GDM1 (cell line): ENCODE results near the gene ESPL1.

Experiments
- DNase-seq: peaks from one replicate; lab custom pipeline; 2025; lab: John Stamatoyannopoulos, UW

ESPL1 gene

DNA sequence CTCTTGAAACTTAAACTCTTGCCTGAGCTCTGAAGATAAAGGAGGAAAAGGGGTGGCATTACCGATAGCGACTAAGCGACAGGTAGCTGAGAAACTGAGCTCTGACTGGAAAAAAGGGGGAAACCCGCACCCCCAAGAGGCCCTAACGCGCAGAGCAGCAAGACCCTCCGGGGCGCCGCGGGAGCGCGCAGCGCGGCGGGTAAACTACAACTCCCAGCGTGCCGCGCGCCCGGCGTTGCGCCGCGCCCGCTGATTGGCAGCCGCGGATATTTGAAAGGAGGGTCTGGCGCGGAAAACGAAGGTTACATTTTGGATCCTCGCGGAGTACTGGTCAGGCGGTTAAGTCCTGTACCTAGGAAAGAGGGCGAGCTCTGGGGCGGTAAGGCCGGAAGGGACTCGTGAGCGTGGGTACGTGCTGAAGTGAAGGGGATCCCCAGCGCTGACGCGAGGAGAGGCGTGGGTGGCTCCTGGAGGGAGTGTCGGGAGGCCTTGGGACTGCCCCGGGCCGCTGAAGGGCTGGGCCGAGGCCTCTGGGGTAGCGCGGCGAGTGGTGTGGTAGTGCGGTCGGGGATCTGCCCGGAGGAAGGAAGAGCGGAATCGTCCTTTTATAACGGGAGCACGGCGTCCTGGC lies at the start of gene ESPL1:
TSS of gene ESPL1 (plus strand) at position 301 of the 631 bp plus-strand sequence. CDS start 468 bp downstream, outside the sequence.
- DNase-seq, result peak; percentile 63

DNA sequence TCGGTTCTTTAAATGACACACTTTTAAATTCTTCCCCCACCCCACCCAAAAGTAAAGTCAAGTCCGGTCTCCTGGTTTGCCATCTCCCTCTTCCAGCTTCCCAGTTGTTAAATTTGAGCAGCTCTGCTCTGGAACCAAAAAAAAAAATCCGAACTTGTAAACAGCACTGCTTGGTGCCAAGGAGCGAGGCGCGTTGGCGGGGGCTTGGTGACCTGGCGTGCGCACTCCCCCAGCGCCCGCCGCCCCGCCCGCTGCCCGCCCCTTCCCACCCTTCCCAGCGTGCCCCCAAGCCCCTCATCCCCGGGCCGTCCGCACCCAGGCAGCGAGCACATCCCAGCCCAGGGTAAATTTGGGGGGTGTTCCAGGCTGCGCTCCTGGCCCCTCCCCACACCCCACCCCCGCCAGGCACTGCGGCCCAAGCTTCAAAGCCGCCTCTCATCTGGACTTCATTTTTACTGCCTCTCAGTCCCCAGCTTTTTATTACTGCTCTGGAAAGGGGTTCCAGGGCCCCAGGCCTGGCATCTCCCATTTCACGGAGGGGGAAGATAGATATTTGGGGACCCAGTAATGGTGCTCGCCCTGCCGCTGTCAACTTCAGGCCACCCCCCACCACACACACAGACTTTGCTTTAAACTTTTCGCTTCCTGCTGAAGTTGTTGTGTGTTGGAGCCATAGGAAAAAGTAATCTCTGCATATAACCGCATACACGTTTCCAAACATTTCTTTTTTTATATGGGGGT lies 49.4 kb upstream of the ESPL1 start:
- no peak for DNase-seq

DNA sequence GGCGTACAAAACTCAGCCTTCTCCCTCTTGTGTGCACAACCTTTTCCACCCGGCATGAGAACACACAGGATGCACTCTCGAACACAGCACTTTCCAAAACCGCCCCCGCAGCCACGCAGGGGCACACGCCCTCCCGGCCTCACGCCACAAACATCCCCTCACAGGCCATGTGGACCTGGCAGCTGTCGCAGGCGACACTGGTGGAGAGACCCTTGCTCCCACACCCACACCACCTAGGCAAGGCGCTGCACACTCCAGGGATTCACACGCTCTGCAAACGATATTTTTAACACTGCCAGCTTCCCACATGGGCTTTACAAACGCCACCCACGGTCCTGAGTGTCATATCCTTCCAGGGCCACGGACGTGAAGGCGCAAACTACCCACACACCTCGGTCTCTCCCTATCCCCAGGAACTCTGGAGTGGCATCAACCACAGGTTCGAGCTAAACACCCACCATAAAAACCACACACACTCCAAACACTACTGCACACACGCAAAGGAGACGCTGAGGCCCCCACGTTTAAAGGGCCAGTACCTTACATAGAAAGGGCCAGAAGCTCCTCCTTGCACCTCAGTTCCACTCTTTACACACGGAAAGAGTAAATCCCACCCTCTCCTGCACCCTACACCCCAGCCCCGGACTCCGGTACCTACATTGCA lies 48.7 kb upstream of the ESPL1 start:
- DNase-seq, result peak; percentile 35

DNA sequence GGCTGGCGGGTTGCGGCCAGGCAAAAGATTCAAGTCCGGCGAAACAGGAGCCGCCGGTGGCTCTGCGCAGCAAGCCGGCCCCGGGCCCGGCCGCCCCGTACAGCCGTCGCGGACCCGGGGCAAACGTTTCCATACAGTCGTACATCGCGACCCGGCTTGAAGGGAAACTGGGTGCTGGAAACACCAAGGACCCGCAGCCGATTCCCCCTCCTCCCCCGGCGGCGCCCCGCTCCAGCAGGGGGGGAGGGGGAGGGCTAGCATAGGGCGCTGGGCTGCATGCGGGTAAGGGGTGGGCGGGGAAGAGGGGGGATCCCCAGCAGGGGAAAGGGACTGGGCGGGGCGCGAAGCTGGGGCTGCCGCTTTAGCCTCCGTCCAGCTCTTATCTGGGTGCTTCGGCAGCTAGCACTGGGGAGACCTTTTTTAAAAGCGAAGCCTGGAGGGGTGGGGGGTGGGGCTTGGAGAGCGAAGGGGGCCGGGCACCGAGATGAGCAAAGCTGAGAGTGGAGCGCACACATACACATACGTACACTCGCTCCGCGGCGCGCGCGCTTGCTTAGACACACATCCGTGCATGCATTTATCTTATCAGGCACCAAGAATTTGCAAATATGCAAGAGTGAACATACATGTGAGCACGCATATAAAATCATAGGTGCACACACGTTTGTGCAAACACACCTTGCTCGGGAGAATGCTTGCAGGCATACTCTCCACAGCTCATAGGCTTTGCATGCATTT lies 48.0 kb upstream of the ESPL1 start:
- DNase-seq, result peak; percentile 51

DNA sequence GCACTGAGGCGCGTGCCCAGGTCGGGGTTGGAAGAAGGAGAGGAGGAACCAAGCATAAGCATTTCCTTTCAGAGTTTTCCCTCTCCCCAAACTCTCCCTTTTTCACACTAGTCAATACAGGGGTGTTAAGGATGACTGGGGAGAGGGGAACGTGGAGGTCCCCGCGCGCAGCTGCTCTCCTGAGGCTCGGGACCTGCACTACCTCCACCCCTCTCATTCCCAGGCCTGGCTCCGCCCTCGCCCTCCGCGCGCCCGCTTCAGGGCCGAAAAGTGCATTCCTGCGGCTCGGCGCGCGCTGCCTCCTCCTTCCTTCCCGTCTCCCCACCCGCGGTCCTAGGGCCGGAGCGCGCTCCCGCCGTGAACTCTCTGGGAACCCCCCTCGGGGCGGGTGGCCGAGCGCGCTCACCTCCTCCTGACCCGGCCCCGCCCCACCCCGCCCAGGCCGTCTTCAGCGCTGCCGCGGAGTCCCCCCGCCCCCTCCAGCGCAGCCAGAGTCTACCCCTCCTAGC lies 47.4 kb upstream of the ESPL1 start:
- peak; percentile 90 for DNase-seq

DNA sequence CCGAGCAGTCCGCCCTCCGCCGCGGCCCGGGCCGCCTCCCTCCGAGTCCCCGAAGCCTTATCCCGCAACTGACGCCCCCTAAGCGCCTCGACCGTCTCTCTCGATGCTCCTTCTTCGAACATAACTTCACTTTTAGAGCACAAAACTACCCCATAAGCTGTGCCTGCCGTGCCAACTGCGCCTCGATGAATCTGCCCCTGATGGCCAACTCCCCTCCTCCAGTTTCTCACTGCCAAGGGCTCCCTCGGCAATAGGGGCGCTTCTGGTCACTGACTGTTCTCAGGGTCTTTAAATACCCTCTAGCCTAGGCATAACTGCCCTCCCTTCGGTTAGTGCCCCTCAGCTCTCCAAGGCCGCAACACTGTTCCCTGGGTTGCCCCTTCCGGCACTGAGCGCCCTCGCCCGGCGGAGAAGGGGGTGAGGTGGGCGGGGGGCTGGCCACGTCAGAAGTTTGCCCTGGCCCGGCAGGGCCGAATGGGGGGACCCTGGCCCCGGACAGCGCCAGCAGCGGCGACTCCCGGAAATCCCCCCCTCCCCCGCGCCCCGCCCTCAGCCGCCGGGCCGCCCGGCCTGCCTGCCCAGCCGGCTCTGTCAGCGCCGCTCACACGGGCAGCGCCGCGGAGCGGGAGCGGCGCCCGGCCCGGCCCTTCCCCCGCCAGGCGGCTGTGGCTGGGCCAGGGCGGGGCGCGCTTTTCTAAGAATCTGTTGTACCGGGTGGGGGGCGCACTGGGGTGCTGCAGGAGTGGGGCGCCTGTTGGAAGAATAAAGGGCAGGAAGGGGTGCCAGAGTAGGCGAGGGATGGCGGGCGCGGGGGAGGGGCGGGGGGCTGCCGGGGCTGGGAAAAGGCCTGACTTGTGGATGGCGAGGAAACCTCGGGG lies 46.7 kb upstream of the ESPL1 start:
- peak; percentile 41 for DNase-seq

DNA sequence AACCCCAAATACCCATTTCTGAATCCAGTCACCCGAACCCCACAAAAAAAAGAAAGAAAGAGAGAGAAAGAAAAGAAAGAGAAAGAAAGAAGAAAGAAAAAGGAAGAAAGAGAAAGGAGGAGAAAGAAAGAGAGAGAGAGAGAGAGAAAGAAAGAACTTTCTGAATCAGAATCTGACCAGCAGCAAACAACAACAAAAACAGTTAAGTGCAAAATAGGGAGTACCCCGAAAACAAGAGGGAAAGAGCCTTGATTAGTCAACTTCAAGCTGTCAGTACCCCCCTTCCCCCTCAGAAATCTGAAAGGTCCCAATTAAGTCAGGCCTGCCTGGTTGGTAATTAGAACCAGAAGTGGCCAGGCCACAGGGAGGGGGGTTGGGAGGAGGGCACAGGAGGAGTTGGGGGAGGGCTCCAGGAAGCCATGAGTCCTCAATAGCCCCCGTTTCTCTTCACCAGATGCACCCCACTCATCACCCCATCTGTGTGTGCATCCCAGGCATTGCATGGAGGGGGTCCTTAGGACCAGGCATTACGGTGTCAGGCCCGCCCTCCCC lies 45.9 kb upstream of the ESPL1 start:
- DNase-seq, result no peak

DNA sequence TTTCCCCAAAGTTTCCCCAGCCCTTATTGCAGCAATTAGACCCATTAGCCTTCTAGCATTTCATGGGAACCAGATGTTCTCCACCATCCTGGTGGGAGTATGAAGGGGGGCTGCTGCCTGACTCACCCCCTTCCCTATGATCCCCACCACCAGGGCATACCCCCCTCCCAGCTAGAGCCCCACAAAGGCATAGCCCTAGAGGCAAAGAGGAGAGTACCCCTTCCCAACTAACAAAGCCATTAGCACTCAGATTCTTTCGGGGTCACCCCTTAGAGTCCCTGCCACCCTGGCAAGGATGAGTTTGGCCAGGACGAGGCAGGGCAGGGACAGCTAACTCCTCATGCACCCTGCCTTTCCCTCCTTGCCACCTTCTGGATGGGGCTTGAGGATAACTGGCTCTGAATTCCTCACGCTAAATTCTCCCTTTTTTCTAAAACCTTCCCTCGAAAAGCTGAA lies 45.3 kb upstream of the ESPL1 start:
- no peak for DNase-seq

DNA sequence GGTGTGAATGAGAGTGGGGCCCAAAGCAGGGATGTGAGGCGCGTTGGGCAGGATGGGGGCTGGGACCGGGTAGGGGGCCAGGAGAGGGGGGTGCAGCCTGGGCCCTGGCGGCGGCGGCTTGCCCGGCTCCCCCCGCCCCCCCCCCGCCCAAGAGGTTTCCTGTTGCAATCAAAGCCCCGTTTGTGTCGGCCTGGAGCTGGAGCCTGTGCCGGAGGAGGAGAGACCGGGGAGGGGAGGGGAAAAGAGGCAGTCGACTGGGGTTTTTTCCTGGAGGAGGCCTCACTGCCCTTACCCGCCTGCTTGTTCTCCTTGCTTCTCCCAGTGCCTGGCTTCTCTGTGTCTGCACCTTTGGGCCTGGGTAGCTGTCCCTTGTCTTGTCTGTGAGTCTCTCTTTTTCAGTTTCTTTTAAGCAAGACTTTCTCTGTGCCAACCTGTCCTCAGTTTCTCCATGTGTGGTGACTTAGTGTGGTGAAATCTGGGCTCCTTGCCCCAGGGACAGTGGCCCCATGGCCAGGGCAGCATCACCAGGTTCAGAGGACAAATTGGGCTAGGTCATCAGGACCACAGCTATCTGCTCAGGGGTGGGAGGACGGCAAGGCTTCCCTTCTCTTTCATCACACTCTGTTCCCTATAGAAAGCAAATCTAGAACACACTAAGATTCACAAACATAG lies 44.6 kb upstream of the ESPL1 start:
- no peak for DNase-seq

DNA sequence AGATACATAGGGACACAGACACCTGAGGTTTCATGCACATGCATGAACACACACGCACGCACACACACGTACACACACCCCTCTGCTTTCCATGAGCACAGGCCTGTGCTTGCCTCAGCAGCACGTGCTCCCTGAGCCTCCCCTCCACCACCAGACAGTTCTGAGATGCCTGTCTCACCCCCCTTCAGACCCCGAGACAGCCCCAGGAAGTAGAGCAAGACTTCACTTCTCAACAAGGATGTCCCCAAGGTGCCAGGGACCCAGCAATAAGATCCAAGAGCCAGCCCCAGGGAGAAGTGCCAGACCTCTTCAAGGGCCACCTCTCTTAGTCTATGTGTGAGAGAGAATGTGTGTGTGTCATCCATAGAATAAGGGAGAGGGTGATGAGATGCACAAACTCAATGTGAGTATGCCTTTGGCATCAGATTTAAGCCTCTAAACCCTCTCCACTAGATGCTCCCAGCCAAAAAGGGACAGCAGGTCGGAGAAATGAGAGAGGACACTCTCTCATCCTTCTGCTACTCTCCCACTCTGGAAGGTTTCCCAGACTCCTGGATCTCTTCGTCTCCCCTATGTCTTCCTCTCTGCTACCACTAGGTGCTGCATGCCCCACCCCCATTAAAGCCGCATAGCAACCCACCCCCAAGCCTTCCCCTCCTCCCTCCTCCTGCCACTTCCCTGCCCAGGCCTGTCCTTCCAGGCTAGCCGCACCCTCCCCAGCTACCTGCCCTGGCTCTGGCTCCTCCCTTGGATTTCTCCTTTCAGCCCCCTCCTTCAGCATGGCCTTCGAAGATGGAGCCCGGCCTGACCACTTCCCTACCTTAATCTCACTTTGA lies 43.8 kb upstream of the ESPL1 start:
- DNase-seq, result no peak

DNA sequence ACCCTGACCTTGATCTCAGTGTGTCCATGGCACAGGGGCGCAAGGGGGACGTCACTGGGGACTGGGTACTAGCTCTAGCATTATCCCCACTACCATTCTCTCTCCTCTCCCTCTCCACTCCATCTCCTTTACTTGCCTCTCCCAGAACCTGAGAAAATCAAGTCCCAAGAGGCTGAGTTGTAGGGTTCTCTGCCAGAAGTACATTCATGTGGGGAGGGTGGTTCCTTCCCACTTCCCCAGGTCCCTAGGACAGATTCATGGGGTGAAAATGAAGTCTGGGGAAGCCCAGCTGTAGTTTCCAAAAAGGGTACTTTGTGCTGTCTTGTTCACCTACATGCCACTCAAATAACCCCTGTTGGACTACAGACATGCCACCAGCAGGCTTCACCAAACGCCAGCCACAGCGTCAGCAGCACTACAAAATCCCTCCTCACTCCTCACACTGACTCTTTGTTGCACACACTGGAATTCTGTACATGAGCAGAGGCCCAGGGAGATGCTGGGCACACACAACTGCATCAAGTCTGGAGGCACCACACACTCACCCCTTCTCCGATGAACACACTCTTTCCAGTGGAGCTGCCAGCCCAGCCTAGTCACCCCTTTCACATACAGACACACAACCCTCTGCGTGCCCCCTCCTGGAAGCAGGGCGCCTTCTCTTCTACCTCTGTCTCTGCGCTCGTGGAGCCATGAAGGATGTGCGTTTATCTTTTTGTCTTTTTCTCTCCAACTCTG lies 43.0 kb upstream of the ESPL1 start:
- no peak for DNase-seq

DNA sequence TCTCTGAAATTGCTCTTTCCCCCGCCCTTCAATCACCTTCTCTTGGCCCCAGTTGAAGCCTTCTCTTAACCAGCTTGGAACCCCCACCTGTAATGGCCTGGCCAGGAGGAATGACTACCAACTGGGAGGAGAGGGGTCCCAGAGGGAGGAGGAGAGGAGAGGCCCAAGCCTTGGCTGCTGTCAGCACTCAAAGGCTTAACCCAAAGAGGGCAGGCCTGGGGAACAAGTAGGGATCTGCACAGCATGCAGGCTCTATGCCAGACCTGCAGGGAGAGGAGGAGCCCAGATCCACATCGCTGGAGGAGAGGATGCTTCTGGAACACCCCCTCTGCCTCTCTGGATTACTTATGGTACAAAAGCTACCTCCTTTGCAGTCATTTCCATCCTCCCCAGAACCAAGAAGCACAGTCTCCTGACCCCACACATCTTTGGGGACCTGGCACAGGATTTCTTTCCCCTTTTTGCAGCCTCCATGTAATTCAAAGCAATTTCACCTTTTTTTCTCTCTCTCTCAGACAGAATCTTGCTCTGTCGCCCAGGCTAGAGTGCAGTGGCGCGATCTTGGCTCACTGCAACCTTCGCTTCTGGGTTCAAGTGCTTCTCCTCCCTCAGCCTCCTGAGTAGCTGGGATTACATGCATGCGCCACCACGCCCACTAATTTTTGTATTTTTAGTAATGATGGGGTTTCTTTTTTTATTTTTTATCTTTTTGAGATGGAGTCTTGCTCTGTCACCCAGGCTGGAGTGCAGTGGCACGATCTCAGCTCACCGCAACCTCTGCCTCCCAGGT lies 42.3 kb upstream of the ESPL1 start:
- no peak for DNase-seq

DNA sequence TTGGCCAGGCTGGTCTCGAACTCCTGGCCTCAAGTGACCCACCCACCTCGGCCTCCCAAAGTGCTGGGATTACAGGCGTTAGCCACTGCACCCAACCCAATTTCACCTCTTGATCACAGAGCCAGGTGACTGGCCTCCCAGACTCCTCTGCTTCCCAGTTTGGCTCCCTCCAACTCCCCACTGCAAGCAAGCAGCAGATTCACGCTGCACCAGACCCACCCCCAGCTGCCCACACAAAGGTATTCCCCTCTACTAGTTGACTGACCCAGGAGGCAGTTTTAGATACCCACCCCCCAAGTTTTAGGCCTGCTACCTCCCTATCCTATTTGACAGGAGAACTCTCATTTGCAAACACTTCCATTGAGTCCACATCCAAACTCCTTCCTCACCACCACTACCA lies 41.3 kb upstream of the ESPL1 start:
- DNase-seq, result no peak

DNA sequence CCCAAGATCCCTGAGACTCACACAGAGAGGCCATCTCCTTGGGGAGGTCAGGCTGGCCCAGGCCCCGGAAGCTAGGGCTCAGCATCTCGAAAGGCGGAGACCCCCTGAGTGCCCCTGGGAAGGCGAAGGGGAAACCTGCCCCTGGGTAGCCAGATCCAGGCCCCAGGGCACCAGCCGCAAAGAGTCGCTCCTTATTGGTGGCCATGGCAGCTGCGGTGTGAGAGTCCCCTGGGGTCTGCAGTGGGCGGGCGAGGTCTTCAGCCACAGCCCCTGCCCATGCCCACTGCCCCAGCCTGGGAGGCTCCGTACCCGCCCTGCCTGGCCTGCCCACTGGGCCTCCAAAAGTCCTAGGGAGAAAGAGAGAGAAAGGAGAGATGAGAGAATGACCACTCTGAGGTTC lies 40.8 kb upstream of the ESPL1 start:
- no peak for DNase-seq

DNA sequence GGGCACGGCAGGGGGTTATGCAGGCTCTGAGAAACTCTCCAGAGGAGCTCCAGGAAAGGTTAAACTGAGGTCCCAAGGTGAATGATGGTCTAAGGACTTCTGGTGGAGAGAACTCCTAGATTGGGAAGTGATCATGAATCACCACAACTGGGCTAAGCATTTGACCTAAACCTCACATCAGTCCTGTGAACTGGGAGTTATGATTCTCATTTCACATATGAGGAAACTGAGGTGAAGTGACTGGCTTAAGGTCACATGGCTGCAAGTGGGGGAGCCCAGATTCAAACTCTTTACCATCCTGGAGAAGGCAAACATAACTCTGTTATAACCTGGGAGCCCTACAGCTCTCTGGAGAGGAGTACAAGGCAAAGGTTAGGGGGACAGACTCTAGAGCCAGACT lies 40.3 kb upstream of the ESPL1 start:
- no peak for DNase-seq

DNA sequence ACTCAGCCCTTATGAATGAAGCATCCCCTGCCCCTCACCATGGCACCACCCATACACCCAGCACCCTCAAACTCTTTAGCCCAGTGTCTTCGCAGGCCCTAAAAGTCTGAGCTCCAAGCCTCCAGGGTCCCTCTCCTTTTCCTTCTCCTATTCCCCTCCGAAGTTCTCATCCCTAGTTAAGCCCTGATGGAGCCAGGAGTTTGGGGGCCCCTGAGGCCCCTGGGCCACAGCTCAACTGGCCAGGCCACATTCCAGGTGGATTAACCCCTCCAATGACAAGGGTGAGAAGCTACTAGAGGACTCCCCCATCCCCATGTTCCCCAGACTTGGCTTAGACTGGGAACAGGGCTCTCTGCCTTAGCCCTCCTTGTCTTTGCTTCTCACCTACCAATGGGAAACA lies 38.6 kb upstream of the ESPL1 start:
- DNase-seq, result no peak

DNA sequence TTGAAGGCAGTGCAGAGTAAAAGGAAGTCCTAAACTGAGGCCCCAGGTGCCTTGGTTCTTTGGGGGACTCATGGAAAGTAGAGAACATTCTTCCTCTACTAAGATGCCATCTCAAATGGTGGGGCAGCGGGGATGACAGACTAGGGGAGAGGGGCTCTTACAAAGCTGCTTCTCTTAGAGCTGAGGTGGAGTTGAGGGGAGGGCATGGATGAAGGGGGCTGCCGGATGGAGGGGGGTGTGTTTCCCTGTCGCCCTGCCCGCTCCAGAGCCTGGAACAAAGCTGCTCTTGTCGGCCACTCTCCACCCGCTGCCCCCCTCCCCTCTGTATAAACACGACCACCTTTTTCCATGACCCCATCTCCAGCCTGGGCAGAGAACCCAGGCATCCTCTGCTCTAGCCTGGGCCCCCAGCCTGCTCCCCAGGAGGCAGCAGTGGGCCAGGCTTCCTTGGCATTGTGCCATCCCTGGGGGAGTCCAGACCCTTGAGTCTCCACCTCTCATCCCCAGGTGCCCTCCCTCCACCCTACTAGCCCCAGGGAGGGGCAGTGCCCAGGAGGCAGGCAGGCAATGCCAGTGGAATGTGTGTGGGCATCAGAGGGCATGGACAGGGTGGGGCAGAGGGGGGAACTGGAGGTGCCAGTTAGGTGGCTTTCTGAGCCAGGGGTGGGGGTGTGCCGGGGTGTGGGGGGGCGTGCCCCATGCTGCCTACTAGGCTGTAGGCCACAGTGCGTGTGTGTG lies 37.8 kb upstream of the ESPL1 start:
- DNase-seq, result no peak

DNA sequence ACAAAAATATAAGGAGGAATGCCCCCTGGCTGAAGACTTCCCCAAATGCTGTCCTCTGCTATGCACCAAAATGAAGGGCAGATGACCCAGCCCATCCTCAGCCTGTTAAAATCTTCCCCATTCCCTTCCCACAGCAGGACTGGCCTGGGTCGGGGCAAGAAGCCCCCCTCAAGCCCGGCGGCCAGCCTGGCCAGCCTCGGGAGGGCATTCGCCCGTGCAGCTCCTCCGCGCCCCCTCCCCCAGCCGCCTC lies 36.5 kb upstream of the ESPL1 start:
- DNase-seq, result no peak
